K562 (cell line): ENCODE data around the gene ODAD3. TPM values are rescaled to one million over a fixed set of nuclear protein-coding genes. Genes with fewer than 3 reads are reported as not detected.

Source experiments
- ARID3A ChIP-seq: IDR thresholded peaks from 2 replicates; pipeline ENCODE4 v1.6.1; 2012; ENCODE audit warnings: low read depth, low read length, improper control_type of control experiment, borderline replicate concordance
- CBX1 ChIP-seq: sonication (generic); IDR thresholded peaks from 2 replicates; pipeline ENCODE4 v1.6.1; 2016; ENCODE audit warnings: antibody characterized with exemption, low read depth, mild to moderate bottlenecking
- FOSL1 ChIP-seq: fragments of 200-800 bp; sonication (Bioruptor generic); conservative IDR thresholded peaks from 2 replicates; pipeline ENCODE4 v1.6.1; 2016; ENCODE audit warnings: missing genetic modification characterization, missing compliant biosample characterization
- HNRNPLL ChIP-seq: fragments of 200-400 bp; formaldehyde crosslinking; IDR thresholded peaks from 2 replicates; pipeline ENCODE4 v1.6.1; 2017; ENCODE audit warnings: low read length, low read depth, mild to moderate bottlenecking; ENCODE audit not compliant: poor library complexity, severe bottlenecking
- MLX ChIP-seq, 2 experiments: fragments of 450-650 bp in 1 of 2; sonication (generic) in 1 of 2; formaldehyde crosslinking; conservative IDR thresholded peaks; 2 replicates each; pipeline versions ENCODE4 v1.4.0 to v1.8.1; 2020 to 2022; ENCODE audit warnings: mild to moderate bottlenecking in 1 of 2, missing genetic modification reagents in 1 of 2
- NR1H2 ChIP-seq: sonication (generic); formaldehyde crosslinking; IDR thresholded peaks from 2 replicates; pipeline ENCODE4 v1.4.0; 2020; ENCODE audit warnings: mild to moderate bottlenecking, missing genetic modification reagents
- NR2C1 ChIP-seq, 2 experiments: fragments of 450-650 bp; IDR thresholded peaks; 2 replicates each; pipeline ENCODE4 v1.6.1; 2017; ENCODE audit warnings: mild to moderate bottlenecking in 2 of 2, antibody characterized with exemption in 1 of 2, inconsistent platforms in 1 of 2, missing compliant biosample characterization in 1 of 2, missing genetic modification characterization in 1 of 2
- POLR2AphosphoS2 ChIP-seq: IDR thresholded peaks from 2 replicates; pipeline ENCODE4 v1.6.1; 2012; ENCODE audit warnings: low read length, improper control_type of control experiment
- RBFOX2 ChIP-seq: fragments of 200-400 bp; formaldehyde crosslinking; IDR thresholded peaks from 2 replicates; pipeline ENCODE4 v1.6.1; 2017; ENCODE audit warnings: low read depth, mild to moderate bottlenecking, low read length, moderate library complexity
- RBM25 ChIP-seq: fragments of 200-400 bp; formaldehyde crosslinking; IDR thresholded peaks from 2 replicates; pipeline ENCODE4 v1.6.1; 2018; ENCODE audit warnings: low read length, low read depth, moderate library complexity; ENCODE audit not compliant: severe bottlenecking
- TEAD2 ChIP-seq: fragments of 450-650 bp; IDR thresholded peaks from 2 replicates; pipeline ENCODE4 v1.6.1; 2016; ENCODE audit warnings: missing genetic modification characterization, control low read depth, missing compliant biosample characterization
- YBX1 ChIP-seq: fragments of 450-650 bp; IDR thresholded peaks from 2 replicates; pipeline ENCODE4 v1.7.1; 2016; ENCODE audit warnings: mild to moderate bottlenecking
- ZBED1 ChIP-seq: IDR thresholded peaks from 2 replicates; pipeline ENCODE4 v1.6.1; 2014
- ZC3H8 ChIP-seq: fragments of 450-650 bp; IDR thresholded peaks from 2 replicates; pipeline ENCODE4 v1.6.1; 2017
- polyA plus RNA-seq, 8 experiments: library from polyadenylated mRNA; depleted of rRNA in 4 of 8; stranded (reverse) in 5 of 8; unstranded in 3 of 8; fragments of >200 nt; fragmentation: Nextera tagmentation in 2 of 8; fragmentation: Illumina TruSeq in 1 of 8; extraction: Ambion mirVana in 2 of 8; extraction: Trizol in 1 of 8; gene quantifications; 2 replicates each; pipeline versions ENCODE4 v1.2.1 to v1.2.3, GENCODE V29; 2011 to 2014; ENCODE audit warnings: inconsistent platforms in 1 of 8, missing spikeins in 1 of 8
- total RNA-seq, 7 experiments: library from RNA; depleted of rRNA in 6 of 7; stranded (reverse); fragments of >200 nt in 6 of 7; fragmentation: Illumina TruSeq in 2 of 7; extraction: Trizol in 2 of 7; gene quantifications; 2 replicates each; pipeline versions ENCODE4 v1.2.1 to v1.2.3, GENCODE V29; 2011 to 2021; ENCODE audit warnings: low replicate concordance in 1 of 7
- TF ChIP-seq, protein P1 (sequence below): sonication (generic); formaldehyde crosslinking; IDR thresholded peaks from 2 replicates; pipeline ENCODE4 v1.8.1; 2023; ENCODE audit warnings: mild to moderate bottlenecking, missing genetic modification reagents
- TF ChIP-seq, protein P2 (sequence below): fragments of 250-450 bp; sonication (Bioruptor Pico); IDR thresholded peaks from 2 replicates; pipeline ENCODE4 v1.8.0; 2022; ENCODE audit warnings: moderate library complexity, mild to moderate bottlenecking, inconsistent platforms
- TF ChIP-seq, protein P3 (sequence below), 2 experiments: fragments of 250-450 bp in 1 of 2; fragments of 450-650 bp in 1 of 2; sonication (Bioruptor Pico) in 1 of 2; IDR thresholded peaks; 2 replicates each; pipeline versions ENCODE4 v1.6.1 to v1.8.0; 2016 to 2021; ENCODE audit warnings: mild to moderate bottlenecking in 2 of 2, moderate library complexity in 2 of 2, missing compliant biosample characterization in 1 of 2, missing genetic modification characterization in 1 of 2
- TF ChIP-seq, protein P4 (sequence below): fragments of 450-650 bp; IDR thresholded peaks from 2 replicates; pipeline ENCODE4 v1.6.1; 2018; ENCODE audit not compliant: partially characterized antibody

The ODAD3 gene
- total and polyA plus RNA-seq, 9 of the 15 experiments (the other 6 are each of a cell fraction or from before 2014, with no cell fraction given) = 0.07 to 0.72 (median 0.14) TPM; not detected in 2

- no peak for TF ChIP-seq ARID3A
- TF ChIP-seq, protein P1, sequence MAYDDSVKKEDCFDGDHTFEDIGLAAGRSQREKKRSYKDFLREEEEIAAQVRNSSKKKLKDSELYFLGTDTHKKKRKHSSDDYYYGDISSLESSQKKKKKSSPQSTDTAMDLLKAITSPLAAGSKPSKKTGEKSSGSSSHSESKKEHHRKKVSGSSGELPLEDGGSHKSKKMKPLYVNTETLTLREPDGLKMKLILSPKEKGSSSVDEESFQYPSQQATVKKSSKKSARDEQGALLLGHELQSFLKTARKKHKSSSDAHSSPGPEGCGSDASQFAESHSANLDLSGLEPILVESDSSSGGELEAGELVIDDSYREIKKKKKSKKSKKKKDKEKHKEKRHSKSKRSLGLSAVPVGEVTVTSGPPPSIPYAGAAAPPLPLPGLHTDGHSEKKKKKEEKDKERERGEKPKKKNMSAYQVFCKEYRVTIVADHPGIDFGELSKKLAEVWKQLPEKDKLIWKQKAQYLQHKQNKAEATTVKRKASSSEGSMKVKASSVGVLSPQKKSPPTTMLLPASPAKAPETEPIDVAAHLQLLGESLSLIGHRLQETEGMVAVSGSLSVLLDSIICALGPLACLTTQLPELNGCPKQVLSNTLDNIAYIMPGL (CRISPR knock-in tag) = no peak
- TF ChIP-seq MLX (CRISPR knock-in tag; conservative IDR thresholded peaks at IDR 0.05) = no peak
- TF ChIP-seq, protein P2, sequence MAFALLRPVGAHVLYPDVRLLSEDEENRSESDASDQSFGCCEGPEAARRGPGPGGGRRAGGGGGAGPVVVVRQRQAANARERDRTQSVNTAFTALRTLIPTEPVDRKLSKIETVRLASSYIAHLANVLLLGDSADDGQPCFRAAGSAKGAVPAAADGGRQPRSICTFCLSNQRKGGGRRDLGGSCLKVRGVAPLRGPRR = no peak
- no peak for TF ChIP-seq NR1H2 (CRISPR knock-in tag)
- no peak; the same call in 1 of the 2 replicates for TF ChIP-seq CBX1
- no peak for TF ChIP-seq RBFOX2
- TF ChIP-seq NR2C1 (IDR thresholded peaks at IDR 0.05) = no peak
- TF ChIP-seq NR2C1 (tag; IDR thresholded peaks at IDR 0.05) = no peak
- peak; percentile 93 for TF ChIP-seq RBM25
- no peak for TF ChIP-seq YBX1
- TF ChIP-seq, protein P3, sequence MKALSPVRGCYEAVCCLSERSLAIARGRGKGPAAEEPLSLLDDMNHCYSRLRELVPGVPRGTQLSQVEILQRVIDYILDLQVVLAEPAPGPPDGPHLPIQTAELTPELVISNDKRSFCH (CRISPR knock-in tag; IDR thresholded peaks at IDR 0.05) = no peak
- TF ChIP-seq, protein P3 (tag; IDR thresholded peaks at IDR 0.05) = 0 out of 2 replicates have a peak, but pooled peaks have one; percentile 67
- TF ChIP-seq ZC3H8 = no peak
- TF ChIP-seq, protein P4, sequence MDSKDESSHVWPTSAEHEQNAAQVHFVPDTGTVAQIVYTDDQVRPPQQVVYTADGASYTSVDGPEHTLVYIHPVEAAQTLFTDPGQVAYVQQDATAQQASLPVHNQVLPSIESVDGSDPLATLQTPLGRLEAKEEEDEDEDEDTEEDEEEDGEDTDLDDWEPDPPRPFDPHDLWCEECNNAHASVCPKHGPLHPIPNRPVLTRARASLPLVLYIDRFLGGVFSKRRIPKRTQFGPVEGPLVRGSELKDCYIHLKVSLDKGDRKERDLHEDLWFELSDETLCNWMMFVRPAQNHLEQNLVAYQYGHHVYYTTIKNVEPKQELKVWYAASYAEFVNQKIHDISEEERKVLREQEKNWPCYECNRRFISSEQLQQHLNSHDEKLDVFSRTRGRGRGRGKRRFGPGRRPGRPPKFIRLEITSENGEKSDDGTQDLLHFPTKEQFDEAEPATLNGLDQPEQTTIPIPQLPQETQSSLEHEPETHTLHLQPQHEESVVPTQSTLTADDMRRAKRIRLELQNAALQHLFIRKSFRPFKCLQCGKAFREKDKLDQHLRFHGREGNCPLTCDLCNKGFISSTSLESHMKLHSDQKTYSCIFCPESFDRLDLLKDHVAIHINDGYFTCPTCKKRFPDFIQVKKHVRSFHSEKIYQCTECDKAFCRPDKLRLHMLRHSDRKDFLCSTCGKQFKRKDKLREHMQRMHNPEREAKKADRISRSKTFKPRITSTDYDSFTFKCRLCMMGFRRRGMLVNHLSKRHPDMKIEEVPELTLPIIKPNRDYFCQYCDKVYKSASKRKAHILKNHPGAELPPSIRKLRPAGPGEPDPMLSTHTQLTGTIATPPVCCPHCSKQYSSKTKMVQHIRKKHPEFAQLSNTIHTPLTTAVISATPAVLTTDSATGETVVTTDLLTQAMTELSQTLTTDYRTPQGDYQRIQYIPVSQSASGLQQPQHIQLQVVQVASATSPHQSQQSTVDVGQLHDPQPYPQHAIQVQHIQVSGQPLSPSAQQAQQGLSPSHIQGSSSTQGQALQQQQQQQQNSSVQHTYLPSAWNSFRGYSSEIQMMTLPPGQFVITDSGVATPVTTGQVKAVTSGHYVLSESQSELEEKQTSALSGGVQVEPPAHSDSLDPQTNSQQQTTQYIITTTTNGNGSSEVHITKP = no peak
- no peak for TF ChIP-seq TEAD2 (tag)
- no peak for TF ChIP-seq POLR2AphosphoS2
- TF ChIP-seq ZBED1 = no peak
- peak; percentile 31; the same call in 1 of the 2 replicates for TF ChIP-seq FOSL1 (tag)
- TF ChIP-seq HNRNPLL = no peak
Observed at GRCh38 chr19:11373885-11374432, 61.0 kb downstream of the ODAD3 start (continued).
